OCI-LY3 (cell line): ENCODE results near the gene TSPAN31.

Source experiments
- H2AFZ ChIP-seq: fragments of 200-600, 300-600 bp; shearing (Covaris generic); 2 replicates; pipeline ENCODE4 v1.6.0; 2014; ENCODE audit warnings: antibody characterized with exemption, low read depth, low read length
- H3K27ac ChIP-seq: fragments of 200-600, 300-600 bp; sonication (generic); 2 replicates; pipeline ENCODE4 v1.5.1; 2014; ENCODE audit warnings: mild to moderate bottlenecking, low read length, moderate library complexity, mixed read lengths
- H3K27me3 ChIP-seq: fragments of 200-600, 300-600 bp; sonication (generic); 2 replicates; pipeline ENCODE4 v1.6.1; 2014; ENCODE audit warnings: low read depth, low read length, mixed read lengths
- H3K36me3 ChIP-seq: fragments of 200-600, 300-600 bp; sonication (generic); replicated peaks from 2 replicates; pipeline ENCODE3; 2014; ENCODE audit warnings: low read depth, low read length, mixed read lengths
- H3K4me1 ChIP-seq: fragments of 300-600, 200-600 bp; sonication (generic); 2 replicates; pipeline ENCODE4 v1.6.1; 2014; ENCODE audit warnings: low read length, mixed read lengths
- H3K4me2 ChIP-seq: fragments of 200-600, 300-600 bp; sonication (generic); 2 replicates; pipeline ENCODE4 v1.6.1; 2014; ENCODE audit warnings: low read length, mixed read lengths
- H3K4me3 ChIP-seq: fragments of 300-600, 200-600 bp; sonication (generic); 2 replicates; pipeline ENCODE4 v1.5.1; 2014; ENCODE audit warnings: antibody characterized with exemption, mild to moderate bottlenecking, low read length, moderate library complexity
- H3K79me2 ChIP-seq: fragments of 300-600, 200-600 bp; shearing (Covaris generic); 2 replicates; pipeline ENCODE4 v1.6.1; 2014; ENCODE audit warnings: mild to moderate bottlenecking, low read length, mixed read lengths
- H3K9ac ChIP-seq: fragments of 300-600, 200-600 bp; shearing (Covaris generic); 2 replicates; pipeline ENCODE4 v1.6.0; 2014; ENCODE audit warnings: mild to moderate bottlenecking, low read length, moderate library complexity
- H3K9me3 ChIP-seq: fragments of 200-600, 300-600 bp; shearing (Covaris generic); 2 replicates; pipeline ENCODE4 v1.6.1; 2014; ENCODE audit warnings: low read length, mixed read lengths; ENCODE audit not compliant: insufficient read depth
- H4K20me1 ChIP-seq: fragments of 200-600, 300-600 bp; sonication (generic); 2 replicates; pipeline ENCODE4 v1.6.1; 2016; ENCODE audit warnings: low read length, mixed read lengths; ENCODE audit not compliant: insufficient read depth
- CTCF ChIP-seq: fragments of 200-600, 300-600 bp; sonication (generic); IDR thresholded peaks from 2 replicates; pipeline ENCODE4 v1.5.1; 2014; ENCODE audit warnings: antibody characterized with exemption, low read length, low read depth
- EZH2phosphoT487 ChIP-seq: fragments of 200-600 bp; shearing (Covaris generic); IDR thresholded peaks from 2 replicates; pipeline ENCODE4 v1.6.1; 2018; ENCODE audit warnings: antibody characterized with exemption, mixed run types, low read depth

The TSPAN31 gene

DNA sequence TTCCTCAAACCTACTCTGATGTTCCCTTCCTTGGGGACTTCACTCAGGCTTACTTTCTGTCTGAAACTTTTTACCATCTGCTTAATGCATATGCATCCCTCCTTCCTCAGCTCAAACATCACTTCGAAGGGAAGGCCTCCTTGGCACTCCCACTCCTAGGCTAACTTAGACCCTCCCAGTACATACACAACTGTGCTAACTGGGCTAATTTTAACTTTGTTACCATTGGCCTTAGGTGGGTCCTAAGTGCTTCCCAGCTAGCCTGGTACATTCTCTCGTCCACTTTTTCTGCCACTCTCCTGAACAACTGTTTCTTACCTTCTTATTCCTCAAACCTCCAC is 31.4 kb downstream of the TSPAN31 start:
- no peaks in the 10 kb centered on the region for H3K9me3 ChIP-seq
- H3K36me3 ChIP-seq, result peaks cover 3% of the 10 kb centered on the region
- H3K27me3 ChIP-seq, result no peaks in the 10 kb centered on the region
- no peak overlapping the region for H3K9ac ChIP-seq
- H3K4me3 ChIP-seq, result no peak overlapping the region
- no peak overlapping the region for H2AFZ ChIP-seq
- peaks cover 5% of the 10 kb centered on the region; the same call in 1 of the 2 replicates for H3K4me1 ChIP-seq
- H3K4me2 ChIP-seq, result no peak overlapping the region
- H3K27ac ChIP-seq, result no peak overlapping the region
- H3K79me2 ChIP-seq, result peaks cover 4% of the 10 kb centered on the region
- TF ChIP-seq EZH2phosphoT487 (no peak), CTCF (no peak)
- no peaks in the 10 kb centered on the region for H4K20me1 ChIP-seq

GRCh38 chr12:57777367-57777766 is 32.5 kb downstream of the TSPAN31 start:
- Histone ChIP-seq H3K4me3 (no peak overlapping the region), H4K20me1 (no peaks in the 10 kb centered on the region), H3K9ac (no peak overlapping the region), H3K4me1 (peaks cover 13% of the 10 kb centered on the region), H3K27me3 (no peaks in the 10 kb centered on the region), H3K9me3 (no peaks in the 10 kb centered on the region), H2AFZ (no peak overlapping the region), H3K4me2 (no peak overlapping the region), H3K79me2 (no peaks in the 10 kb centered on the region), H3K27ac (no peak overlapping the region), H3K36me3 (peaks cover 3% of the 10 kb centered on the region)
- TF ChIP-seq CTCF, result no peak
- no peak for TF ChIP-seq EZH2phosphoT487

DNA sequence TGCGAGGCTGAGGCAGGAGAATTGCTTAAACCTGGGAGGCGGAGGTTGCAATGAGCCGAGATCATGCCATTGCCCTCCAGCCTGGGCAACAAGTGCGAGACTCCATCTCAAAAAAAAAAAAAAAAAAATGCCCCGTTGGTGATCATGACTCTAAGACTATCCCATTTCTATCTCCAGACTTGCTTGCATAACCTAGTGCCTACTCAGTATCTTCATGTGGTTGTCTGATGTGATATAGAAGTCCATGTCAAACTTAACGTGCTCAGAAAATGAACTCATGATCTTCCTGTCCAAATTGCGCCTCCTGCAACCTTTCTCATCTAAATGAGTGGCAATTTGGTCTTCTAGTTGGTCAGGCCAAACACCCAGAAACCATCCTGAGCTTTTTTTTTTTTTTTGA is 33.1 kb downstream of the TSPAN31 start:
- Histone ChIP-seq H3K27ac (no peak overlapping the region), H3K4me3 (no peak overlapping the region), H3K4me1 (peaks cover 12% of the 10 kb centered on the region), H3K27me3 (no peaks in the 10 kb centered on the region), H3K36me3 (peaks cover 3% of the 10 kb centered on the region), H3K9ac (no peak overlapping the region), H3K4me2 (no peak overlapping the region), H3K9me3 (no peaks in the 10 kb centered on the region), H3K79me2 (peaks cover 4% of the 10 kb centered on the region), H4K20me1 (no peaks in the 10 kb centered on the region), H2AFZ (no peak overlapping the region)
- TF ChIP-seq EZH2phosphoT487 (no peak), CTCF (no peak)

DNA sequence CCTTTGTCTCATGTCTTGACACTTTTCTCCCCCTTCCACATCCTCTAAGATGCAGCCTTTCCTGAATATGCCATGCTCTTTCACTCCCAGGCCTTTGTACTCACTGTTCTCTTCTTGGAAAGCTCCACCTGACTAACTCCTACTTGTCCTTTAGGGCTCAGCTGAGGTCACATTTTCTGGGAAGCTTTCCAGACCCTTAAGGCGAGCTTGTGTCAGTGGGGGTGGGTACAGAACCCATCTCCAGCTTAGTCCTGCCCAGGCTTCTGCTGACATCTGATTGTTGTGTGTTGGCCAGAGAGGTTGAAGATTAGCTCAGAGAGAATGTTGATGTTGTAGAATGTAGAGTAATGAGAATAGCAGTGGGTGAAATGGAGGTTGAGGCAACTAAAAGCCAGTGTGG is 34.9 kb downstream of the TSPAN31 start:
- H3K27ac ChIP-seq, result no peak overlapping the region

More for the DNA sequence above, 34.9 kb downstream of the TSPAN31 start:
- Histone ChIP-seq H3K9me3 (no peaks in the 10 kb centered on the region), H4K20me1 (no peaks in the 10 kb centered on the region), H3K27me3 (no peaks in the 10 kb centered on the region), H3K4me2 (no peak overlapping the region), H3K4me3 (no peak overlapping the region), H3K36me3 (peaks cover 6% of the 10 kb centered on the region), H2AFZ (no peak overlapping the region), H3K4me1 (peaks cover 13% of the 10 kb centered on the region), H3K9ac (no peak overlapping the region), H3K79me2 (peaks cover 19% of the 10 kb centered on the region)
- no peak for TF ChIP-seq CTCF
- no peak for TF ChIP-seq EZH2phosphoT487
